WERI-Rb-1 (cell line): ENCODE results near the gene SLC12A5.

Experiments used
- DNase-seq: peaks from one replicate; pipeline ENCODE4 v3.0.0-alpha.2; 2020
- H3K27ac ChIP-seq: fragments of 250-450 bp; sonication (Bioruptor Pico); 2 replicates; pipeline ENCODE4 v1.5.1; 2020; ENCODE audit warnings: mild to moderate bottlenecking, moderate library complexity
- H3K27me3 ChIP-seq: fragments of 250-450 bp; sonication (Bioruptor Pico); 2 replicates; pipeline ENCODE4 v1.5.1; 2021; ENCODE audit warnings: mild to moderate bottlenecking, low read depth, moderate library complexity; ENCODE audit not compliant: insufficient read depth, severe bottlenecking
- H3K36me3 ChIP-seq: fragments of 250-450 bp; sonication (Bioruptor Pico); 2 replicates; pipeline ENCODE4 v1.5.1; 2020; ENCODE audit warnings: mild to moderate bottlenecking, moderate library complexity
- H3K4me3 ChIP-seq: 2 replicates; pipeline ENCODE4 v1.5.1; 2011; ENCODE audit warnings: low read depth, mild to moderate bottlenecking, control low read depth, low read length
- H3K9me3 ChIP-seq: fragments of 250-450 bp; sonication (Bioruptor Pico); 2 replicates; pipeline ENCODE4 v1.5.1; 2021; ENCODE audit warnings: mild to moderate bottlenecking, moderate library complexity; ENCODE audit not compliant: severe bottlenecking
- CTCF ChIP-seq: IDR thresholded peaks from 2 replicates; pipeline ENCODE4 v1.5.1; 2011; ENCODE audit warnings: low read depth, mild to moderate bottlenecking, control low read depth, inconsistent platforms, low read length

SLC12A5 gene

GRCh38 chr20:46060975-46061374 lies 32.0 kb downstream of the SLC12A5 start:
- H3K36me3 ChIP-seq: peaks cover 70% of the 10 kb centered on the region
- no peak overlapping the region for H3K27ac ChIP-seq
- no peak overlapping the region for H3K4me3 ChIP-seq
- H3K9me3 ChIP-seq: no peaks in the 10 kb centered on the region
- no peak for TF ChIP-seq CTCF
- DNase-seq: no peak
- no peaks in the 10 kb centered on the region for H3K27me3 ChIP-seq

GRCh38 chr20:46062151-46062550 lies 33.1 kb downstream of the SLC12A5 start:
- peak; percentile 35 for DNase-seq
- H3K4me3 ChIP-seq: no peak overlapping the region
- peaks cover 81% of the 10 kb centered on the region for H3K36me3 ChIP-seq
- no peaks in the 10 kb centered on the region for H3K27me3 ChIP-seq
- no peak overlapping the region for H3K27ac ChIP-seq
- no peaks in the 10 kb centered on the region for H3K9me3 ChIP-seq
- TF ChIP-seq CTCF: no peak

GRCh38 chr20:46062621-46063020 lies 33.6 kb downstream of the SLC12A5 start:
- no peaks in the 10 kb centered on the region for H3K27me3 ChIP-seq
- TF ChIP-seq CTCF: no peak
- H3K9me3 ChIP-seq: no peaks in the 10 kb centered on the region
- no peak for DNase-seq
- no peak overlapping the region for H3K27ac ChIP-seq
- H3K4me3 ChIP-seq: no peak overlapping the region
- peaks cover 83% of the 10 kb centered on the region for H3K36me3 ChIP-seq

GRCh38 chr20:46063151-46063550 lies 34.1 kb downstream of the SLC12A5 start:
- Histone ChIP-seq H3K4me3 (no peak overlapping the region), H3K9me3 (no peaks in the 10 kb centered on the region), H3K27me3 (no peaks in the 10 kb centered on the region), H3K27ac (no peak overlapping the region), H3K36me3 (peaks cover 84% of the 10 kb centered on the region)
- no peak for TF ChIP-seq CTCF
- DNase-seq: no peak

GRCh38 chr20:46063652-46064054 lies 34.6 kb downstream of the SLC12A5 start:
- Histone ChIP-seq H3K9me3 (no peaks in the 10 kb centered on the region), H3K36me3 (peaks cover 88% of the 10 kb centered on the region), H3K27me3 (no peaks in the 10 kb centered on the region), H3K27ac (no peak overlapping the region), H3K4me3 (no peak overlapping the region)
- no peak for TF ChIP-seq CTCF
- DNase-seq: no peak

GRCh38 chr20:46065006-46065405 lies 36.0 kb downstream of the SLC12A5 start:
- Histone ChIP-seq H3K36me3 (peaks cover 91% of the 10 kb centered on the region), H3K27me3 (no peaks in the 10 kb centered on the region), H3K27ac (no peak overlapping the region), H3K9me3 (no peaks in the 10 kb centered on the region), H3K4me3 (no peak overlapping the region)
- DNase-seq: no peak
- TF ChIP-seq CTCF: no peak
